ENCODE results near the gene ATG9A. TPM values are rescaled to one million over a fixed set of nuclear protein-coding genes. Genes with fewer than 3 reads are reported as not detected.

ATG9A gene
- total and polyA plus RNA-seq, 2 donors (not counting 1 experiment from before 2014, with no cell fraction given): 41.8 to 65.5 TPM

DNA sequence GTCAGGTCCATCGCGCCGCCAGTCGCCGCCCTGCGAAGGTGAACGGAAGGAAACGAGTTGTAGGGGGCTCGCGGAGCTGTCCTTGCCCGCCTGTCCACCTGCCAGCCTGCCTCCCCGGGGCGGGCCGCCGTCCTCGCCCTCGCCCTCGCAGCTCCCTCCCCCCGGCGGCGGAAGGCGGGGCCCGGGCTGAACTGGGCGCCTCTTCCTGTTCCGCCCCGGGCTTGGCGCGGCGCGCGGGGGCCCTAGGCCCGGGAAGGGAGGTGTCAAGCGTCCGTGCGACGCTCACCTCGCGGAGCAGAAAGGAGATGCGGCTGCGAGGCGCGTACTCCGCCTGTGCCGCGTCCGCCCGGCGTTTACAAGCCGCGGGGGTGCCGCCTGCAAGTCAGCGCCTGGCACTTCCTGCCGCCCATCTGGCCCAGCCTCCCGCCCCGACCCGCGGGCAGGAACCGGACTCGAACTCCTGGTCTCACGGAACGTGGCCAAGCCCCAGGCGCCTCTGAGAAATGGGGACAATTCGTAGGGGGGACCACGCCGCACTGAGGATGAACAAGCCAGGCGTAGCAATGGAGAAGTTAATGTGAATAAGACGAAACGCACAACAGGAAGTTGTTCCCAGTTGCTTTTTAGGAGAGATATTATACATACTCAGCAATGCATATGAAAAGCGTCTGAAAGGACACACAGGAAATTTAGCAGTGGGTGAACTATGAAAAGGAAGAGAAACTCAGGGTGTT, 52.5 kb downstream of the ATG9A start, which contains the start of gene CNPPD1:
CNPPD1 (minus strand) TSS at position 108 of the 734 bp plus-strand sequence; CDS start at position 11, 97 bp downstream.
- Histone ChIP-seq H2AFZ (ENCODE audit: insufficient read depth, low read depth, low read length, poor library complexity, severe bottlenecking) (peak within 1 kb of the TSS; percentile 83), H3K79me2 (ENCODE audit: control insufficient read depth, insufficient read depth, low read length) (peaks cover 56% of the 10 kb centered on the region), H3K27ac (ENCODE audit: low read length in 2 of 2) (peak within 1 kb of the TSS; percentile 94 to 97), H4K20me1 (ENCODE audit: control insufficient read depth, insufficient read depth, low read length, poor library complexity, severe bottlenecking) (peaks cover 59% of the 10 kb centered on the region), H3K4me1 (ENCODE audit: control insufficient read depth in 2 of 2, insufficient read depth in 2 of 2, low read length in 2 of 2) (peaks cover 17 to 48% of the 10 kb centered on the region in 2 donors), H3K4me2 (replicated peaks; ENCODE audit: low read depth, low read length, poor library complexity, severe bottlenecking) (peak within 1 kb of the TSS; percentile 83), H3K9ac (ENCODE audit: low read length) (peak within 1 kb of the TSS; percentile 97), H3K36me3 (replicated peaks in 1 of 2; ENCODE audit: control extremely low read depth in 1 of 2, control insufficient read depth in 1 of 2, extremely low read depth in 1 of 2, insufficient read depth in 2 of 2, low read length in 1 of 2) (peaks cover 3 to 58% of the 10 kb centered on the region in 2 experiments), H3K9me3 (ENCODE audit: control extremely low read depth in 1 of 3, control insufficient read depth in 2 of 3, insufficient read depth in 1 of 3, low read length in 2 of 3) (no peaks in the 10 kb centered on the region), H3K4me3 (ENCODE audit: control extremely low read depth in 1 of 5, extremely low read depth in 1 of 5, insufficient read depth in 1 of 5, low read depth in 2 of 5, low read length in 4 of 5) (peak within 1 kb of the TSS; percentile 87 to 97 (median 95)), H3K27me3 (replicated peaks in 1 of 4; ENCODE audit: control extremely low read depth in 1 of 4, control insufficient read depth in 3 of 4, insufficient read depth in 4 of 4, low read length in 3 of 4) (no peaks in the 10 kb centered on the region)
- intact Hi-C loops (cut with micrococcal nuclease): loop anchor here (1.0 to 5.0 kb wide), 13 partner anchors 17 to 960 kb away; partner anchors contain the start of genes ABCB6, ANKZF1, ARPC2 and ATG9A
- CTCF ChIA-PET: interaction anchor here (1.0 to 8.6 kb wide), 13 partner anchors 10 to 425 kb away, joined by 3 to 136 read pairs (median 10); partner anchors contain the start of genes ABCB6, ANKZF1, ATG9A and DNAJB2
- POLR2A ChIA-PET: interaction anchor here (0.7 to 4.0 kb wide), 20 partner anchors 16 to 296 kb away, joined by 3 to 46 read pairs (median 6); partner anchors contain the start of genes ABCB6, ANKZF1, ATG9A and DNAJB2
- H3K9me3 Mint-ChIP-seq (ENCODE audit: insufficient read depth): no peaks in the 10 kb centered on the region
- no peak for TF ChIP-seq EZH2 (IDR thresholded peaks at IDR 0.05; ENCODE audit: borderline replicate concordance, insufficient read depth, low read depth, low read length, poor library complexity, severe bottlenecking)
- TF ChIP-seq, protein P1, sequence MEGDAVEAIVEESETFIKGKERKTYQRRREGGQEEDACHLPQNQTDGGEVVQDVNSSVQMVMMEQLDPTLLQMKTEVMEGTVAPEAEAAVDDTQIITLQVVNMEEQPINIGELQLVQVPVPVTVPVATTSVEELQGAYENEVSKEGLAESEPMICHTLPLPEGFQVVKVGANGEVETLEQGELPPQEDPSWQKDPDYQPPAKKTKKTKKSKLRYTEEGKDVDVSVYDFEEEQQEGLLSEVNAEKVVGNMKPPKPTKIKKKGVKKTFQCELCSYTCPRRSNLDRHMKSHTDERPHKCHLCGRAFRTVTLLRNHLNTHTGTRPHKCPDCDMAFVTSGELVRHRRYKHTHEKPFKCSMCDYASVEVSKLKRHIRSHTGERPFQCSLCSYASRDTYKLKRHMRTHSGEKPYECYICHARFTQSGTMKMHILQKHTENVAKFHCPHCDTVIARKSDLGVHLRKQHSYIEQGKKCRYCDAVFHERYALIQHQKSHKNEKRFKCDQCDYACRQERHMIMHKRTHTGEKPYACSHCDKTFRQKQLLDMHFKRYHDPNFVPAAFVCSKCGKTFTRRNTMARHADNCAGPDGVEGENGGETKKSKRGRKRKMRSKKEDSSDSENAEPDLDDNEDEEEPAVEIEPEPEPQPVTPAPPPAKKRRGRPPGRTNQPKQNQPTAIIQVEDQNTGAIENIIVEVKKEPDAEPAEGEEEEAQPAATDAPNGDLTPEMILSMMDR (IDR thresholded peaks at IDR 0.05): no peak
- H3K27me3 Mint-ChIP-seq: no peaks in the 10 kb centered on the region
- under 1% methylated on average over 64 of the region's 69 CpGs for WGBS (ENCODE audit: insufficient coverage)
- H3K4me3 Mint-ChIP-seq: peak within 1 kb of the TSS; percentile 99
- peak within 1 kb of the TSS; percentile 99 for H3K27ac Mint-ChIP-seq
- DNase-seq (peak; percentile 92), ATAC-seq (ENCODE audit: low read depth) (peak; percentile 68)
- H3K4me1 Mint-ChIP-seq: peaks cover 46% of the 10 kb centered on the region
